Suprapubic skin (tissue), 3 donors: ENCODE measurements around the gene DCTN4.

Experiments used
- CTCF ChIP-seq, 2 donors: fragments of 200-600 bp in 1 of 2; fragments of 450-650 bp in 1 of 2; sonication (generic) in 1 of 2; IDR thresholded peaks; one replicate each; pipeline ENCODE4 v1.5.1; 2016 to 2019; ENCODE audit warnings: antibody characterized with exemption in 2 of 2, mild to moderate bottlenecking in 1 of 2, moderate library complexity in 1 of 2
- POLR2AphosphoS5 ChIP-seq, 3 donors: sonication (generic); formaldehyde crosslinking; IDR thresholded peaks; one replicate each; pipeline ENCODE4 v1.6.1; 2017; ENCODE audit warnings: antibody characterized with exemption in 3 of 3

GRCh38 chr5:150750469-150750868 lies 8.3 kb downstream of the DCTN4 start:
- TF ChIP-seq CTCF (IDR thresholded peaks at IDR 0.05) (no peak), POLR2AphosphoS5 (IDR thresholded peaks at IDR 0.05) (no peak)
